H9 (cell line): ENCODE results near the gene SFXN1. TPM values are rescaled to one million over a fixed set of nuclear protein-coding genes. Genes with fewer than 3 reads are reported as not detected.

Experiments
- DNase-seq: peaks from one replicate; pipeline ENCODE4 v3.0.0-alpha.2; 2017
- H2AFZ ChIP-seq: one replicate; pipeline ENCODE4 v1.6.1; 2013; ENCODE audit warnings: mild to moderate bottlenecking, low read length, control low read depth, moderate library complexity
- H2AK5ac ChIP-seq: 2 replicates; pipeline ENCODE4 v1.6.1; 2013; ENCODE audit warnings: low read length, control low read depth, mixed read lengths; ENCODE audit not compliant: insufficient read length
- H2BK120ac ChIP-seq: one replicate; pipeline ENCODE4 v1.6.1; 2013; ENCODE audit warnings: low read depth, mild to moderate bottlenecking, low read length, control low read depth, inconsistent platforms; ENCODE audit not compliant: poor library complexity, severe bottlenecking
- H2BK12ac ChIP-seq: 2 replicates; pipeline ENCODE4 v1.6.1; 2013; ENCODE audit warnings: low read length, control low read depth, mixed read lengths, low read depth; ENCODE audit not compliant: insufficient read length
- H2BK15ac ChIP-seq: 2 replicates; pipeline ENCODE4 v1.6.1; 2013; ENCODE audit warnings: low read depth, low read length, control low read depth
- H2BK20ac ChIP-seq: one replicate; pipeline ENCODE4 v1.6.1; 2013; ENCODE audit warnings: low read depth, mild to moderate bottlenecking, low read length, control low read depth, inconsistent platforms; ENCODE audit not compliant: poor library complexity, severe bottlenecking
- H2BK5ac ChIP-seq: 2 replicates; pipeline ENCODE4 v1.6.1; 2013; ENCODE audit warnings: low read length, control low read depth, mixed read lengths; ENCODE audit not compliant: insufficient read length
- H3K14ac ChIP-seq: 2 replicates; pipeline ENCODE4 v1.6.1; 2013; ENCODE audit warnings: low read length, control low read depth; ENCODE audit not compliant: insufficient read depth
- H3K18ac ChIP-seq: 2 replicates; pipeline ENCODE4 v1.6.1; 2013; ENCODE audit warnings: low read depth, mild to moderate bottlenecking, mixed read lengths, low read length, control low read depth; ENCODE audit not compliant: insufficient read length
- H3K23ac ChIP-seq: 2 replicates; pipeline ENCODE4 v1.6.1; 2013; ENCODE audit warnings: low read length, control low read depth, mixed read lengths, low read depth; ENCODE audit not compliant: insufficient read length
- H3K23me2 ChIP-seq: 2 replicates; pipeline ENCODE4 v1.6.1; 2013; ENCODE audit warnings: low read depth, mild to moderate bottlenecking, mixed read lengths, low read length, control low read depth; ENCODE audit not compliant: insufficient read length, poor library complexity, severe bottlenecking
- H3K27ac ChIP-seq: 2 replicates; pipeline ENCODE4 v1.5.1; 2013; ENCODE audit warnings: low read length, control low read depth, mixed read lengths, low read depth; ENCODE audit not compliant: insufficient read length
- H3K27me3 ChIP-seq: 2 replicates; pipeline ENCODE4 v1.6.1; 2013; ENCODE audit warnings: low read length, control low read depth, inconsistent platforms; ENCODE audit not compliant: insufficient read depth
- H3K4ac ChIP-seq: 2 replicates; pipeline ENCODE4 v1.6.1; 2013; ENCODE audit warnings: low read depth, mild to moderate bottlenecking, control low read depth, inconsistent platforms, low read length, moderate library complexity
- H3K4me1 ChIP-seq: 2 replicates; pipeline ENCODE4 v1.6.1; 2013; ENCODE audit warnings: low read length, control low read depth, inconsistent platforms; ENCODE audit not compliant: insufficient read depth
- H3K4me2 ChIP-seq: 2 replicates; pipeline ENCODE4 v1.6.1; 2013; ENCODE audit warnings: low read length, control low read depth, mixed read lengths; ENCODE audit not compliant: insufficient read length, insufficient read depth
- H3K56ac ChIP-seq: 2 replicates; pipeline ENCODE4 v1.6.1; 2013; ENCODE audit warnings: low read depth, mild to moderate bottlenecking, mixed read lengths, low read length, control low read depth; ENCODE audit not compliant: insufficient read length
- H3K79me1 ChIP-seq: 2 replicates; pipeline ENCODE4 v1.6.1; 2013; ENCODE audit warnings: low read depth, mild to moderate bottlenecking, moderate library complexity, low read length, control low read depth, inconsistent platforms; ENCODE audit not compliant: insufficient read depth, poor library complexity, severe bottlenecking
- H3K79me2 ChIP-seq: 2 replicates; pipeline ENCODE4 v1.6.1; 2013; ENCODE audit warnings: low read length, control low read depth, inconsistent platforms; ENCODE audit not compliant: insufficient read depth
- H3K9ac ChIP-seq: 2 replicates; pipeline ENCODE4 v1.6.1; 2013; ENCODE audit warnings: low read length, control low read depth, mixed read lengths; ENCODE audit not compliant: insufficient read length; ENCODE audit errors: extremely low read depth
- H3K9me3 ChIP-seq: one replicate; pipeline ENCODE4 v1.6.1; 2013; ENCODE audit warnings: low read depth, low read length, inconsistent platforms; ENCODE audit not compliant: control insufficient read depth
- H3T11ph ChIP-seq: one replicate; pipeline ENCODE4 v1.6.1; 2013; ENCODE audit warnings: mild to moderate bottlenecking, low read length, control low read depth, inconsistent platforms
- H4K20me1 ChIP-seq: one replicate; pipeline ENCODE4 v1.6.1; 2013; ENCODE audit not compliant: control insufficient read depth, insufficient read length, insufficient read depth
- H4K5ac ChIP-seq: 2 replicates; pipeline ENCODE4 v1.6.1; 2013; ENCODE audit warnings: low read depth, mild to moderate bottlenecking, mixed read lengths, low read length, control low read depth; ENCODE audit not compliant: insufficient read length
- H4K8ac ChIP-seq: replicated peaks from 2 replicates; pipeline ENCODE4 v1.6.1; 2013; ENCODE audit warnings: low read length, control low read depth, mixed read lengths, low read depth; ENCODE audit not compliant: insufficient read length
- H4K91ac ChIP-seq: 2 replicates; pipeline ENCODE4 v1.6.1; 2013; ENCODE audit warnings: low read depth, mild to moderate bottlenecking, moderate library complexity, mixed read lengths, low read length, control low read depth; ENCODE audit not compliant: insufficient read length
- H3K27ac Mint-ChIP-seq, 3 experiments: 2 replicates in 2 of 3; 3 replicates in 1 of 3; pipeline ENCODE4 v1.8.0; 2020 to 2021; ENCODE audit warnings: mixed read lengths in 3 of 3, mild to moderate bottlenecking in 1 of 3, moderate library complexity in 1 of 3
- H3K27me3 Mint-ChIP-seq: 2 replicates; pipeline ENCODE4 v1.8.0; 2021; ENCODE audit warnings: low read depth, mild to moderate bottlenecking, moderate library complexity, mixed read lengths
- H3K36me3 Mint-ChIP-seq, 3 experiments: 2 replicates in 2 of 3; 3 replicates in 1 of 3; pipeline ENCODE4 v1.8.0; 2020 to 2021; ENCODE audit warnings: low read depth in 3 of 3, mixed read lengths in 3 of 3; ENCODE audit not compliant: insufficient read depth in 1 of 3
- H3K4me1 Mint-ChIP-seq, 2 experiments: 2 replicates each; pipeline ENCODE4 v1.8.0; 2020; ENCODE audit warnings: mixed read lengths in 2 of 2
- H3K4me3 Mint-ChIP-seq, 2 experiments: 2 replicates in 1 of 2; 3 replicates in 1 of 2; pipeline ENCODE4 v1.8.0; 2020 to 2021; ENCODE audit warnings: mild to moderate bottlenecking in 2 of 2, mixed read lengths in 2 of 2, moderate library complexity in 1 of 2
- H3K9me3 Mint-ChIP-seq, 2 experiments: 2 replicates in 1 of 2; 3 replicates in 1 of 2; pipeline ENCODE4 v1.8.0; 2020; ENCODE audit warnings: mild to moderate bottlenecking in 2 of 2, mixed read lengths in 2 of 2, moderate library complexity in 1 of 2
- WGBS: extraction: QIAGEN DNeasy Blood & Tissue Kit; methylation state at CpG from one replicate; pipeline ENCODE4 v1.1.7; 2013; ENCODE audit warnings: missing lambda C conversion rate, low lambda C conversion rate, mixed read lengths; ENCODE audit not compliant: insufficient read length; ENCODE audit errors: extremely low coverage; 5-methylcytosine and 5-hydroxymethylcytosine counted together
- total RNA-seq: library from RNA; stranded (reverse); gene quantifications from 2 replicates; pipeline ENCODE4 v1.2.1, GENCODE V29; 2021
- TF ChIP-seq, protein P1 (sequence below): fragments of 200-600 bp; sonication (generic); conservative IDR thresholded peaks from 3 replicates; pipeline ENCODE4 v1.8.0; 2021; ENCODE audit warnings: antibody characterized with exemption, mild to moderate bottlenecking

SFXN1 gene
- total RNA-seq, 1 experiment from 2014 or later = 99.2 TPM

DNA sequence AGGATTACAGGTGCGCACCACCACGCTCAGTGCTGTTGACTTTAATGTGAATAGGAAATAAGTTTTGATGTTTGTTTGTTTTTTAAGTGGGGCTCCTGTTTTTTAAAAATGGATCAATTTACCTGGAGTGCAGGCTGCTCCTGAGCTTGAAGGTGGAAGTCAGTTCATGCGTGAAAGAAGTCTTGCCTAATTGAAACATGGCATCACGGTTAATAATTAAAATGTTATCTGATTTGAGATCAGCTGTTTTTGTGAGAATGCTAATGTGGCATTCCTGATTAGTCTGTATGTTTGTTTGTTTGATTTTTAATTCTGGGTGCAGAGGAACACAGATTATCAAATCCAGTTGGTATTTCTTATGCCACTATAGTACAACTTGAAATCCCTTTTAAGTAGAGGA, 6.5 kb downstream of the SFXN1 start:
- Mint-ChIP-seq H3K27ac (no peak overlapping the region), H3K4me3 (no peak overlapping the region), H3K9me3 (no peaks in the 10 kb centered on the region), H3K36me3 (peaks cover 55 to 70% (median 68%) of the 10 kb centered on the region in 3 experiments), H3K27me3 (no peaks in the 10 kb centered on the region), H3K4me1 (peaks cover 13 to 14% of the 10 kb centered on the region in 2 experiments)
- H3K23ac ChIP-seq = no peak overlapping the region
- no peak overlapping the region for H2BK120ac ChIP-seq
- no peak overlapping the region for H3K18ac ChIP-seq
- no peaks in the 10 kb centered on the region for H4K20me1 ChIP-seq
- H3K27me3 ChIP-seq = no peaks in the 10 kb centered on the region
- no peak overlapping the region for H3K14ac ChIP-seq
- H2AFZ ChIP-seq = no peak overlapping the region
- H4K8ac ChIP-seq = no peak overlapping the region
- H3K9me3 ChIP-seq = no peaks in the 10 kb centered on the region
- no peak overlapping the region for H3T11ph ChIP-seq
- H2BK12ac ChIP-seq = no peak overlapping the region
- no peak overlapping the region for H4K5ac ChIP-seq
- peaks cover 4% of the 10 kb centered on the region for H3K79me1 ChIP-seq
- no peaks in the 10 kb centered on the region for H3K4me1 ChIP-seq
- no peaks in the 10 kb centered on the region for H3K23me2 ChIP-seq
- no peak overlapping the region for H2BK15ac ChIP-seq
- TF ChIP-seq, protein P1, sequence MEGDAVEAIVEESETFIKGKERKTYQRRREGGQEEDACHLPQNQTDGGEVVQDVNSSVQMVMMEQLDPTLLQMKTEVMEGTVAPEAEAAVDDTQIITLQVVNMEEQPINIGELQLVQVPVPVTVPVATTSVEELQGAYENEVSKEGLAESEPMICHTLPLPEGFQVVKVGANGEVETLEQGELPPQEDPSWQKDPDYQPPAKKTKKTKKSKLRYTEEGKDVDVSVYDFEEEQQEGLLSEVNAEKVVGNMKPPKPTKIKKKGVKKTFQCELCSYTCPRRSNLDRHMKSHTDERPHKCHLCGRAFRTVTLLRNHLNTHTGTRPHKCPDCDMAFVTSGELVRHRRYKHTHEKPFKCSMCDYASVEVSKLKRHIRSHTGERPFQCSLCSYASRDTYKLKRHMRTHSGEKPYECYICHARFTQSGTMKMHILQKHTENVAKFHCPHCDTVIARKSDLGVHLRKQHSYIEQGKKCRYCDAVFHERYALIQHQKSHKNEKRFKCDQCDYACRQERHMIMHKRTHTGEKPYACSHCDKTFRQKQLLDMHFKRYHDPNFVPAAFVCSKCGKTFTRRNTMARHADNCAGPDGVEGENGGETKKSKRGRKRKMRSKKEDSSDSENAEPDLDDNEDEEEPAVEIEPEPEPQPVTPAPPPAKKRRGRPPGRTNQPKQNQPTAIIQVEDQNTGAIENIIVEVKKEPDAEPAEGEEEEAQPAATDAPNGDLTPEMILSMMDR = no peak
- no peak overlapping the region for H4K91ac ChIP-seq
- no peak overlapping the region for H3K27ac ChIP-seq
- DNase-seq = no peak
- no peak overlapping the region for H3K4me2 ChIP-seq
- H3K56ac ChIP-seq = no peak overlapping the region
- no peak overlapping the region for H2BK20ac ChIP-seq
- peaks cover 23% of the 10 kb centered on the region; the same call in 1 of the 2 replicates for H3K79me2 ChIP-seq
- no peak overlapping the region for H2BK5ac ChIP-seq
- H3K4ac ChIP-seq = no peak overlapping the region
- no peak overlapping the region for H3K9ac ChIP-seq
- no peak overlapping the region for H2AK5ac ChIP-seq
- no CpG with 5 or more reads among the region's 4 CpGs for WGBS
